ENCODE measurements around the gene DCAF6.

DCAF6 gene

DNA sequence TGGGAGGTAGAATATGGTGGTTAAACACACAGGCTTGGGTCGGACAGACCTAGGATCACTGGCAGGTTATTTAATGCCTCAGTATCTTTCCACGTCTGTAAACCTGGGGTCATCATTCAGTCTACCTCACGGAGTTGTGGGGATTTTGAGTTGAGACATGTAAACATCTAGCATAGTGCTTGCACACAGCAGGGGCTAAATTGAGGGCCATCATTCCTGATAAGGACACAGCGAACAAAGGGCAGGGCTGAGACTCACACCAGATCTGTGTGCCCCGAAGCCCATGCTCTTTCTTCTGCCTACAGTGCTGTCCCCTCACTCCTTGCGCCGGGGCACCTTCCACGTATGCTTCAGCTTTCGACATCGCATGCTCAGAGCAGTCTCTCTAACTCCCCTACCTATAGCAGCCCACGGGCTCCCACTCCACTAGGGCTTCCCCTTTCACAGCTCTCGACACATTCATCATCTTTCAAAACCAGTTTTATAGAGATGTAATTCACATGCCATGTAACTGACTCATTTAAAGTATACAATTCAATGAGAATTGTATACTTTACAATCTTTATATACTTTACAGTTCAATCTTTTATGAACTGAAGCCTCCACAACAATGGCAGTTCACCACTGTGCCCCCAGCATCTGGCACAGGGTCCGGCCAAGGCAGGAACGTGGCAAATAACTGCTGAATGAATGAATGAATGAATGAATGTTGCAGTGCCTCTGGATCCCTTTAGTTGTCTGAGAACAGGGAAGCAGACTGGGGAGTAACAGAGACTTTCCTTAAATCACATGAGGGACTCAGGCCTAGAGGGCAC is 152.2 kb downstream of the DCAF6 start:
- H3K27ac ChIP-seq (replicated peaks), result no peak overlapping the region
- H3K27me3 ChIP-seq (ENCODE audit: insufficient read depth, poor library complexity, severe bottlenecking), result no peaks in the 10 kb centered on the region
- no peak overlapping the region for H3K4me3 ChIP-seq (replicated peaks; ENCODE audit: insufficient read depth, low read length)
- TF ChIP-seq, protein P1, sequence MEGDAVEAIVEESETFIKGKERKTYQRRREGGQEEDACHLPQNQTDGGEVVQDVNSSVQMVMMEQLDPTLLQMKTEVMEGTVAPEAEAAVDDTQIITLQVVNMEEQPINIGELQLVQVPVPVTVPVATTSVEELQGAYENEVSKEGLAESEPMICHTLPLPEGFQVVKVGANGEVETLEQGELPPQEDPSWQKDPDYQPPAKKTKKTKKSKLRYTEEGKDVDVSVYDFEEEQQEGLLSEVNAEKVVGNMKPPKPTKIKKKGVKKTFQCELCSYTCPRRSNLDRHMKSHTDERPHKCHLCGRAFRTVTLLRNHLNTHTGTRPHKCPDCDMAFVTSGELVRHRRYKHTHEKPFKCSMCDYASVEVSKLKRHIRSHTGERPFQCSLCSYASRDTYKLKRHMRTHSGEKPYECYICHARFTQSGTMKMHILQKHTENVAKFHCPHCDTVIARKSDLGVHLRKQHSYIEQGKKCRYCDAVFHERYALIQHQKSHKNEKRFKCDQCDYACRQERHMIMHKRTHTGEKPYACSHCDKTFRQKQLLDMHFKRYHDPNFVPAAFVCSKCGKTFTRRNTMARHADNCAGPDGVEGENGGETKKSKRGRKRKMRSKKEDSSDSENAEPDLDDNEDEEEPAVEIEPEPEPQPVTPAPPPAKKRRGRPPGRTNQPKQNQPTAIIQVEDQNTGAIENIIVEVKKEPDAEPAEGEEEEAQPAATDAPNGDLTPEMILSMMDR (IDR thresholded peaks at IDR 0.05; ENCODE audit: insufficient read depth, low read length), result no peak
- TF ChIP-seq SPI1 (IDR thresholded peaks at IDR 0.05; ENCODE audit: borderline replicate concordance, low read depth), result no peak
- TF ChIP-seq, protein P2, sequence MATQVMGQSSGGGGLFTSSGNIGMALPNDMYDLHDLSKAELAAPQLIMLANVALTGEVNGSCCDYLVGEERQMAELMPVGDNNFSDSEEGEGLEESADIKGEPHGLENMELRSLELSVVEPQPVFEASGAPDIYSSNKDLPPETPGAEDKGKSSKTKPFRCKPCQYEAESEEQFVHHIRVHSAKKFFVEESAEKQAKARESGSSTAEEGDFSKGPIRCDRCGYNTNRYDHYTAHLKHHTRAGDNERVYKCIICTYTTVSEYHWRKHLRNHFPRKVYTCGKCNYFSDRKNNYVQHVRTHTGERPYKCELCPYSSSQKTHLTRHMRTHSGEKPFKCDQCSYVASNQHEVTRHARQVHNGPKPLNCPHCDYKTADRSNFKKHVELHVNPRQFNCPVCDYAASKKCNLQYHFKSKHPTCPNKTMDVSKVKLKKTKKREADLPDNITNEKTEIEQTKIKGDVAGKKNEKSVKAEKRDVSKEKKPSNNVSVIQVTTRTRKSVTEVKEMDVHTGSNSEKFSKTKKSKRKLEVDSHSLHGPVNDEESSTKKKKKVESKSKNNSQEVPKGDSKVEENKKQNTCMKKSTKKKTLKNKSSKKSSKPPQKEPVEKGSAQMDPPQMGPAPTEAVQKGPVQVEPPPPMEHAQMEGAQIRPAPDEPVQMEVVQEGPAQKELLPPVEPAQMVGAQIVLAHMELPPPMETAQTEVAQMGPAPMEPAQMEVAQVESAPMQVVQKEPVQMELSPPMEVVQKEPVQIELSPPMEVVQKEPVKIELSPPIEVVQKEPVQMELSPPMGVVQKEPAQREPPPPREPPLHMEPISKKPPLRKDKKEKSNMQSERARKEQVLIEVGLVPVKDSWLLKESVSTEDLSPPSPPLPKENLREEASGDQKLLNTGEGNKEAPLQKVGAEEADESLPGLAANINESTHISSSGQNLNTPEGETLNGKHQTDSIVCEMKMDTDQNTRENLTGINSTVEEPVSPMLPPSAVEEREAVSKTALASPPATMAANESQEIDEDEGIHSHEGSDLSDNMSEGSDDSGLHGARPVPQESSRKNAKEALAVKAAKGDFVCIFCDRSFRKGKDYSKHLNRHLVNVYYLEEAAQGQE (IDR thresholded peaks at IDR 0.05; ENCODE audit: insufficient replicate concordance, low read depth), result no peak
- no peak for DNase-seq (ENCODE audit: low read depth in 1 of 2, low spot score in 1 of 2)

DNA sequence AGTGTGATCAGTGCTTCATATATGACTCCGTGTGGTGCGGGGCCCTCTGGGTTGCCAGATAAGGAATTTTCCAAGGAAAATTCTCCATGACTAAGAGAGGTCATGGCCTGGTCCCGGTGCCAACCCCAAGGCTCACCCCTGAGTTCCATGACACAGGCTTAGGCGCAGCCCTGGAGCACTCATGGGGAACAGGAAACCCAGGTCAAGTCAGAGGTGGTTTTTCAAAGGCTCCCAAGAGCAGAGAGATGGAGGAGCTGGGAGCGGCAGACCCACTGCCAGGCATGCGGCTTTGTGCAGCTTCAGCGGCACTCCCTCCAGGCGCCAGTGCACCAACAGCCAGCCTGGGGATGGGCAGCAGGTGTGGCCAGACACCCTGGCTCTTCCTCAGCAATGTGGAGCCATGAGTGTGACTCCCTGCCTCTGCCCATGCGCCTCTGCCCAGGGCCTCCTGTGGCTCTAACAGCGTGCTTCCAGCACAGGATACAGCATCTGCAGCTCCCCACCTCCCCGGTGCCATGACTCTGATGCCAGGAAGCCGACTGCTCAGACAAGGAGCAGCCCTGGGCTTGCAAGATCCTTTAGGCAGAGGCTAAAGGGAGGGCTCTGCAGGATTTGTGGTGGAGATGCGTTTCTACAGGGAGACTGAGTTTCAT is 153.0 kb downstream of the DCAF6 start:
- TF ChIP-seq, protein P1 (IDR thresholded peaks at IDR 0.05; ENCODE audit: insufficient read depth, low read length), result no peak
- no peak for TF ChIP-seq POLR2AphosphoS5 (IDR thresholded peaks at IDR 0.05; ENCODE audit: low read depth)
- no peak for TF ChIP-seq GABPA (IDR thresholded peaks at IDR 0.05; ENCODE audit: low read depth)
- TF ChIP-seq, protein P2 (IDR thresholded peaks at IDR 0.05; ENCODE audit: insufficient replicate concordance, low read depth), result no peak
- no peak for TF ChIP-seq SPI1 (IDR thresholded peaks at IDR 0.05; ENCODE audit: borderline replicate concordance, low read depth)
- H3K27me3 ChIP-seq (ENCODE audit: insufficient read depth, poor library complexity, severe bottlenecking), result no peaks in the 10 kb centered on the region
- H3K27ac ChIP-seq (replicated peaks), result no peak overlapping the region
- no peak for DNase-seq (ENCODE audit: low read depth in 1 of 2, low spot score in 1 of 2)
- H3K4me3 ChIP-seq (replicated peaks; ENCODE audit: insufficient read depth, low read length), result no peak overlapping the region

DNA sequence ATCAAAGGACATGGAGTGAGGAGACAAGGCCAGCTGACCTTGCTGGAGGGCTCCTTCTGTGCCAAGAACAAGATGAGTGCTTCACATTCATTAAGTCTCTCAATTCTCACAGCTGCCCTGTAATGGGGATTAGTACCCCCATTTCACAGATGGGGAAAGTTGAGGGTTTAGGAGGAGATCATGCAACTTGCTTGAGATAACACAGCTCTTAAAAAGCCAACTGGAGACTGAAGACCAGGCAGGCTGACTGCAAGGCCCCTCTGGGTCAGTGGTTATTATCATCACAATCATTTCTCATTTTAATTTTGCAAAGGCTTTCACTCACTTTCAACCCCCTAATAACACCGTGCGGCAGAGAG is 153.5 kb downstream of the DCAF6 start:
- Histone ChIP-seq H3K27me3 (ENCODE audit: insufficient read depth, poor library complexity, severe bottlenecking) (no peaks in the 10 kb centered on the region), H3K4me3 (replicated peaks; ENCODE audit: insufficient read depth, low read length) (no peak overlapping the region), H3K27ac (replicated peaks) (no peak overlapping the region)
- no peak for DNase-seq (ENCODE audit: low read depth in 1 of 2, low spot score in 1 of 2)
- no peak for TF ChIP-seq POLR2AphosphoS5 (IDR thresholded peaks at IDR 0.05; ENCODE audit: low read depth)
- TF ChIP-seq, protein P2 (IDR thresholded peaks at IDR 0.05; ENCODE audit: insufficient replicate concordance, low read depth), result no peak
- no peak for TF ChIP-seq SPI1 (IDR thresholded peaks at IDR 0.05; ENCODE audit: borderline replicate concordance, low read depth)
- TF ChIP-seq GABPA (IDR thresholded peaks at IDR 0.05; ENCODE audit: low read depth), result no peak
- TF ChIP-seq, protein P1 (IDR thresholded peaks at IDR 0.05; ENCODE audit: insufficient read depth, low read length), result no peak
